ENCODE results near the gene LDLRAP1. TPM values are rescaled to one million over a fixed set of nuclear protein-coding genes. Genes with fewer than 3 reads are reported as not detected.

The LDLRAP1 gene
- total and polyA plus RNA-seq, 9 of the 15 experiments (the other 6 are each of a cell fraction or from before 2014, with no cell fraction given), result 0.56 to 29.6 (median 16.2) TPM

Other genes with a start within 250 kb of the LDLRAP1 start
- 138 and 209 TPM in 2 replicates for gene TMEM50A, start 205.3 kb upstream of the LDLRAP1 start, total RNA-seq (2014; rRNA removed)
- gene TMEM50A, start 205.3 kb upstream of the LDLRAP1 start, total RNA-seq (2014; rRNA removed; fragmentation: Illumina TruSeq; extraction: Trizol), result 85.8 and 108 TPM in 2 replicates
- 100 and 108 TPM in 2 replicates for gene TMEM50A, start 205.3 kb upstream of the LDLRAP1 start, total RNA-seq (2015; rRNA removed; fragmentation: Illumina TruSeq; extraction: Trizol)
- 133 and 137 TPM in 2 replicates for gene TMEM50A, start 205.3 kb upstream of the LDLRAP1 start, total RNA-seq (2021)
- 175 and 195 TPM in 2 replicates for gene TMEM50A, start 205.3 kb upstream of the LDLRAP1 start, polyA plus RNA-seq (2011; rRNA removed)
- 155 and 183 TPM in 2 replicates for gene TMEM50A, start 205.3 kb upstream of the LDLRAP1 start, polyA plus RNA-seq (2014; fragmentation: Illumina TruSeq; extraction: Trizol)
- 10 to 100 TPM; 43.7 to 56.2 TPM for gene TMEM50A, start 205.3 kb upstream of the LDLRAP1 start, polyA plus RNA-seq (2014; fragmentation: Nextera tagmentation; extraction: Ambion mirVana)
- gene TMEM50A, start 205.3 kb upstream of the LDLRAP1 start, polyA plus RNA-seq (2014; rRNA removed), result 141 and 198 TPM in 2 replicates
- gene RHCE, start 122.8 kb upstream of the LDLRAP1 start, total RNA-seq (2014; rRNA removed), result 7.5 and 12.3 TPM in 2 replicates
- gene RHCE, start 122.8 kb upstream of the LDLRAP1 start, total RNA-seq (2014; rRNA removed; fragmentation: Illumina TruSeq; extraction: Trizol), result 12.7 and 14.8 TPM in 2 replicates
- 5.3 and 5.4 TPM in 2 replicates for gene RHCE, start 122.8 kb upstream of the LDLRAP1 start, total RNA-seq (2015; rRNA removed; fragmentation: Illumina TruSeq; extraction: Trizol)
- 11.2 and 12.6 TPM in 2 replicates for gene RHCE, start 122.8 kb upstream of the LDLRAP1 start, total RNA-seq (2021)
- 13.6 and 25.9 TPM in 2 replicates for gene RHCE, start 122.8 kb upstream of the LDLRAP1 start, polyA plus RNA-seq (2011; rRNA removed)
- 10.9 and 11.4 TPM in 2 replicates for gene RHCE, start 122.8 kb upstream of the LDLRAP1 start, polyA plus RNA-seq (2014; fragmentation: Illumina TruSeq; extraction: Trizol)
- gene RHCE, start 122.8 kb upstream of the LDLRAP1 start, polyA plus RNA-seq (2014; fragmentation: Nextera tagmentation; extraction: Ambion mirVana), result 10 to 100 TPM; 28.3 to 31.5 TPM
- gene RHCE, start 122.8 kb upstream of the LDLRAP1 start, polyA plus RNA-seq (2014; rRNA removed), result 8.3 and 9.1 TPM in 2 replicates
- gene MACO1, start 112.7 kb upstream of the LDLRAP1 start, total RNA-seq (2014; rRNA removed), result 20.0 and 21.7 TPM in 2 replicates
- 25.2 and 32.1 TPM in 2 replicates for gene MACO1, start 112.7 kb upstream of the LDLRAP1 start, total RNA-seq (2014; rRNA removed; fragmentation: Illumina TruSeq; extraction: Trizol)
- 22.6 and 25.1 TPM in 2 replicates for gene MACO1, start 112.7 kb upstream of the LDLRAP1 start, total RNA-seq (2015; rRNA removed; fragmentation: Illumina TruSeq; extraction: Trizol)
- 21.8 and 26.2 TPM in 2 replicates for gene MACO1, start 112.7 kb upstream of the LDLRAP1 start, total RNA-seq (2021)
- 16.2 and 16.5 TPM in 2 replicates for gene MACO1, start 112.7 kb upstream of the LDLRAP1 start, polyA plus RNA-seq (2011; rRNA removed)
- gene MACO1, start 112.7 kb upstream of the LDLRAP1 start, polyA plus RNA-seq (2014; fragmentation: Illumina TruSeq; extraction: Trizol), result 22.5 and 28.4 TPM in 2 replicates
- gene MACO1, start 112.7 kb upstream of the LDLRAP1 start, polyA plus RNA-seq (2014; fragmentation: Nextera tagmentation; extraction: Ambion mirVana), result 1 to 10 TPM; 4.6 to 5.1 TPM
- gene MACO1, start 112.7 kb upstream of the LDLRAP1 start, polyA plus RNA-seq (2014; rRNA removed), result 15.4 and 18.9 TPM in 2 replicates
- not detected in 2 replicates for gene MAN1C1, start 73.2 kb downstream of the LDLRAP1 start, total RNA-seq (2014; rRNA removed)
- gene MAN1C1, start 73.2 kb downstream of the LDLRAP1 start, total RNA-seq (2014; rRNA removed; fragmentation: Illumina TruSeq; extraction: Trizol), result 0.15 TPM in 1 of 2 replicates, not detected in the other
- 0.18 TPM in 1 of 2 replicates, not detected in the other for gene MAN1C1, start 73.2 kb downstream of the LDLRAP1 start, total RNA-seq (2015; rRNA removed; fragmentation: Illumina TruSeq; extraction: Trizol)
- 0.22 and 0.44 TPM in 2 replicates for gene MAN1C1, start 73.2 kb downstream of the LDLRAP1 start, total RNA-seq (2021)
- gene MAN1C1, start 73.2 kb downstream of the LDLRAP1 start, polyA plus RNA-seq (2011; rRNA removed), result 0.06 and 0.11 TPM in 2 replicates
- 0.04 and 0.29 TPM in 2 replicates for gene MAN1C1, start 73.2 kb downstream of the LDLRAP1 start, polyA plus RNA-seq (2014; fragmentation: Illumina TruSeq; extraction: Trizol)
- not detected for gene MAN1C1, start 73.2 kb downstream of the LDLRAP1 start, polyA plus RNA-seq (2014; fragmentation: Nextera tagmentation; extraction: Ambion mirVana)
- 0.04 TPM in 1 of 2 replicates, not detected in the other for gene MAN1C1, start 73.2 kb downstream of the LDLRAP1 start, polyA plus RNA-seq (2014; rRNA removed)

Measured in K562 (cell line).